GM12878 (cell line): Measurements from ENCODE around the gene PALLD. TPM values are rescaled to one million over a fixed set of nuclear protein-coding genes. Genes with fewer than 3 reads are reported as not detected.

Source experiments
- ATAC-seq: fragments of 200-7000 bp; cut with Tn5 transposase; 3 replicates; pipeline ENCODE4 v1.9.1; 2020; ENCODE audit warnings: mild to moderate bottlenecking, moderate library complexity
- BruUV-seq: library from RNA; stranded (reverse); fragments of 400-500 nt; replicated peaks from 2 replicates; lab custom pipeline; 2021; lab: Mats Ljungman, UMichigan
- CTCF ChIA-PET: fragments of 300-600 bp; sonication (Branson Sonifier 250); formaldehyde crosslinking; extraction: SDS; loops from one replicate; lab custom pipeline; 2021; ENCODE audit warnings: inconsistent platforms; lab: Yijun Ruan, JAX
- POLR2A ChIA-PET: fragments of 350-600 bp; formaldehyde crosslinking; extraction: SDS; loops from one replicate; lab custom pipeline; 2021; ENCODE audit warnings: inconsistent platforms; lab: Charles Lee
- RAD21 ChIA-PET: fragments of 300-600 bp; sonication (Branson Sonifier 250); formaldehyde crosslinking; loops from one replicate; lab custom pipeline; 2023; ENCODE audit warnings: antibody characterized with exemption; ENCODE audit not compliant: unreplicated experiment; lab: Charles Lee
- SMC1A ChIA-PET: fragments of 300-600 bp; sonication (Branson Sonifier 250); formaldehyde crosslinking; loops from one replicate; lab custom pipeline; 2023; ENCODE audit not compliant: unreplicated experiment, uncharacterized antibody; lab: Charles Lee
- DNase-seq: peaks from one replicate; pipeline ENCODE4 v3.0.0-alpha.2; 2011; ENCODE audit warnings: low read depth, low spot score
- FAIRE-seq: peaks from 3 replicates; lab custom pipeline; 2011; peaks lifted over from hg19 to GRCh38; lab: Jason Lieb, UNC
- H2AFZ ChIP-seq: 2 replicates; pipeline ENCODE4 v1.6.0; 2011; ENCODE audit warnings: low read depth, low read length, control low read depth; ENCODE audit not compliant: control insufficient read depth
- H3K27ac ChIP-seq: 2 replicates; pipeline ENCODE4 v1.5.1; 2011; ENCODE audit warnings: control low read depth; ENCODE audit not compliant: control insufficient read depth, insufficient read depth
- H3K27me3 ChIP-seq, 2 experiments: replicated peaks in 1 of 2; 2 replicates each; pipeline versions ENCODE4 v1.6.0 to v1.6.1; 2011; ENCODE audit warnings: low read length in 1 of 2; ENCODE audit not compliant: control insufficient read depth in 2 of 2, insufficient read depth in 2 of 2
- H3K36me3 ChIP-seq, 2 experiments: 2 replicates each; pipeline ENCODE4 v1.5.1; 2011; ENCODE audit warnings: low read length in 1 of 2; ENCODE audit not compliant: control insufficient read depth in 2 of 2, insufficient read depth in 2 of 2
- H3K4me1 ChIP-seq: 2 replicates; pipeline ENCODE4 v1.6.1; 2011; ENCODE audit warnings: mild to moderate bottlenecking, low read length, moderate library complexity, mixed read lengths; ENCODE audit not compliant: control insufficient read depth, insufficient read depth
- H3K4me2 ChIP-seq: 2 replicates; pipeline ENCODE4 v1.6.0; 2011; ENCODE audit warnings: control low read depth; ENCODE audit not compliant: control insufficient read depth, insufficient read depth
- H3K4me3 ChIP-seq: fragments of 200-600 bp; sonication (generic); 2 replicates; pipeline ENCODE4 v1.5.1; 2016
- H3K79me2 ChIP-seq: 2 replicates; pipeline ENCODE4 v1.6.0; 2011; ENCODE audit warnings: low read length; ENCODE audit not compliant: control insufficient read depth, insufficient read depth
- H3K9ac ChIP-seq: 2 replicates; pipeline ENCODE4 v1.8.0; 2011; ENCODE audit warnings: low read length, control low read depth, mixed read lengths; ENCODE audit not compliant: control insufficient read depth, insufficient read depth
- H3K9me3 ChIP-seq: replicated peaks from 3 replicates; pipeline ENCODE4 v1.5.1; 2011; ENCODE audit warnings: mild to moderate bottlenecking, low read length; ENCODE audit not compliant: control insufficient read depth, insufficient read depth
- H4K20me1 ChIP-seq: 2 replicates; pipeline ENCODE4 v1.6.0; 2011; ENCODE audit not compliant: control insufficient read depth, insufficient read depth
- BACH1 ChIP-seq: fragments of 450-650 bp; IDR thresholded peaks from 2 replicates; pipeline ENCODE4 v1.6.1; 2017; ENCODE audit warnings: mild to moderate bottlenecking, borderline replicate concordance
- BRCA1 ChIP-seq: IDR thresholded peaks from 2 replicates; pipeline ENCODE4 v1.6.1; 2011; ENCODE audit warnings: low read depth, low read length, improper control_type of control experiment
- FOXM1 ChIP-seq: IDR thresholded peaks from 2 replicates; pipeline ENCODE4 v1.6.1; 2012; ENCODE audit warnings: low read depth, mild to moderate bottlenecking, inconsistent platforms, low read length, moderate library complexity
- MEF2B ChIP-seq: fragments of 450-650 bp; IDR thresholded peaks from 2 replicates; pipeline ENCODE4 v1.6.1; 2018; ENCODE audit warnings: mild to moderate bottlenecking, moderate library complexity; ENCODE audit not compliant: partially characterized antibody, poor library complexity, severe bottlenecking
- NFYA ChIP-seq: IDR thresholded peaks from 2 replicates; pipeline ENCODE4 v1.6.1; 2011; ENCODE audit warnings: low read depth, mild to moderate bottlenecking, low read length, improper control_type of control experiment, borderline replicate concordance
- SMAD5 ChIP-seq: IDR thresholded peaks from 2 replicates; pipeline ENCODE4 v1.6.1; 2016; ENCODE audit warnings: antibody characterized with exemption, low read depth
- SREBF1 ChIP-seq: IDR thresholded peaks from 2 replicates; pipeline ENCODE4 v1.6.1; 2012; ENCODE audit warnings: mild to moderate bottlenecking, low read length
- YBX1 ChIP-seq: fragments of 450-650 bp; IDR thresholded peaks from 2 replicates; pipeline ENCODE4 v1.6.1; 2016; ENCODE audit warnings: antibody characterized with exemption
- WGBS: methylation state at CpG from one replicate; pipeline ENCODE4 v1.1.6; 2016; ENCODE audit warnings: low lambda C conversion rate; ENCODE audit not compliant: insufficient replicate concordance, insufficient coverage; ENCODE audit errors: missing lambda C conversion rate; 5-methylcytosine and 5-hydroxymethylcytosine counted together
- in situ Hi-C: fragments of 300-500 bp; cut with MboI; formaldehyde crosslinking; loops from 9 replicates; pipeline ENCODE4 v1.14.3; 2018; ENCODE audit warnings: mixed read lengths
- intact Hi-C: fragments of 100-400 bp; cut with micrococcal nuclease; formaldehyde crosslinking; loops from one replicate; pipeline ENCODE4 v1.14.2; 2022; ENCODE audit not compliant: unreplicated experiment
- polyA plus RNA-seq, 11 experiments: library from polyadenylated mRNA; depleted of rRNA in 4 of 11; unstranded in 6 of 11; stranded (reverse) in 5 of 11; fragments of >200 nt; fragmentation: Nextera tagmentation in 4 of 11; fragmentation: Illumina TruSeq in 1 of 11; extraction: Ambion mirVana in 4 of 11; extraction: Trizol in 1 of 11; gene quantifications; 1 replicate in 1 of 11; 2 replicates in 10 of 11; pipeline versions ENCODE4 v1.2.1 to v1.2.3, GENCODE V29; 2011 to 2016; ENCODE audit warnings: inconsistent platforms in 2 of 11, missing spikeins in 2 of 11, low read depth in 1 of 11
- total RNA-seq, 4 experiments: library from RNA; depleted of rRNA in 3 of 4; stranded (reverse); fragments of >200 nt in 3 of 4; fragmentation: Illumina TruSeq in 1 of 4; extraction: Trizol in 1 of 4; gene quantifications; 2 replicates each; pipeline versions ENCODE4 v1.2.1 to v1.2.3, GENCODE V29; 2013 to 2021
- TF ChIP-seq, protein P1 (sequence below): fragments of 450-650 bp; formaldehyde crosslinking; IDR thresholded peaks from 2 replicates; pipeline ENCODE4 v1.4.0; 2022; ENCODE audit warnings: mild to moderate bottlenecking, moderate library complexity

PALLD gene
- total and polyA plus RNA-seq, 10 of the 15 experiments (the other 5 are each of a cell fraction or from before 2014, with no cell fraction given), result 1.0 to 7.7 (median 1.7) TPM

DNA sequence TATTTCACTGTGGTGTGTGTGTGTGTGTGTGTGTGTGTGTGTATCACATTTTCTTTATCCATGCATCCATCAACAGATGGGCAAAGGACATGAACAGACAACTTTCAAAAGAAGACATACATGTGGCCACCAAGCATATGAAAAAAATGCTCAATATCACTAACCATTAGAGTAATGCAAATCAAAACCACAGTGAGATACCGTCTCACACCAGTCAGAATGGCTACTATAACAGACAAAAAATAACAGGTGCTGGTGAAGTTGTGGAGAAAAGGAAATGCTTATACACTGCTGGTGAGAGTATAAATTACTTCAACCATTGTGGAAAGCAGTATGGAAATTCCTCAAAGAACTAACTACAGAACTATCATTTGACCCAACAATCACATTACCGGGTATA is 83.4 kb downstream of the PALLD start:
- intact Hi-C loops (loop anchor here (10.0 kb wide), 2 partner anchors 395 to 425 kb away; no protein-coding TSS in a partner anchor), in situ Hi-C loops (no loop called here)
- no peak overlapping the region for H3K4me2 ChIP-seq
- H3K9ac ChIP-seq, result no peak overlapping the region
- CTCF ChIA-PET, result interaction anchor here (1.1 kb wide), 1 partner anchor 17 kb away, joined by 3 read pairs; no protein-coding TSS in a partner anchor
- no peaks in the 10 kb centered on the region for H3K79me2 ChIP-seq
- no peak overlapping the region for H3K27ac ChIP-seq
- SMC1A ChIA-PET, result interaction anchor here (1.3 kb wide), 1 partner anchor 13 kb away, joined by 6 read pairs; no protein-coding TSS in a partner anchor
- no peaks in the 10 kb centered on the region for H3K4me1 ChIP-seq
- H3K27me3 ChIP-seq, result no peaks in the 10 kb centered on the region
- H2AFZ ChIP-seq, result no peak overlapping the region
- BruUV-seq, result no TSS peak
- WGBS, result 29% methylated on average over 2 of the region's 2 CpGs
- POLR2A ChIA-PET, result no interaction called here
- RAD21 ChIA-PET, result no interaction called here
- no peak for ATAC-seq
- no peak overlapping the region for H3K4me3 ChIP-seq
- H3K36me3 ChIP-seq, result no peaks in the 10 kb centered on the region
- no peak for TF ChIP-seq BACH1
- no peak for TF ChIP-seq BRCA1
- no peak for TF ChIP-seq SREBF1
- no peak for TF ChIP-seq YBX1
- no peak for TF ChIP-seq FOXM1
- TF ChIP-seq MEF2B, result no peak
- no peak for TF ChIP-seq SMAD5
- TF ChIP-seq NFYA, result no peak
- TF ChIP-seq, protein P1, sequence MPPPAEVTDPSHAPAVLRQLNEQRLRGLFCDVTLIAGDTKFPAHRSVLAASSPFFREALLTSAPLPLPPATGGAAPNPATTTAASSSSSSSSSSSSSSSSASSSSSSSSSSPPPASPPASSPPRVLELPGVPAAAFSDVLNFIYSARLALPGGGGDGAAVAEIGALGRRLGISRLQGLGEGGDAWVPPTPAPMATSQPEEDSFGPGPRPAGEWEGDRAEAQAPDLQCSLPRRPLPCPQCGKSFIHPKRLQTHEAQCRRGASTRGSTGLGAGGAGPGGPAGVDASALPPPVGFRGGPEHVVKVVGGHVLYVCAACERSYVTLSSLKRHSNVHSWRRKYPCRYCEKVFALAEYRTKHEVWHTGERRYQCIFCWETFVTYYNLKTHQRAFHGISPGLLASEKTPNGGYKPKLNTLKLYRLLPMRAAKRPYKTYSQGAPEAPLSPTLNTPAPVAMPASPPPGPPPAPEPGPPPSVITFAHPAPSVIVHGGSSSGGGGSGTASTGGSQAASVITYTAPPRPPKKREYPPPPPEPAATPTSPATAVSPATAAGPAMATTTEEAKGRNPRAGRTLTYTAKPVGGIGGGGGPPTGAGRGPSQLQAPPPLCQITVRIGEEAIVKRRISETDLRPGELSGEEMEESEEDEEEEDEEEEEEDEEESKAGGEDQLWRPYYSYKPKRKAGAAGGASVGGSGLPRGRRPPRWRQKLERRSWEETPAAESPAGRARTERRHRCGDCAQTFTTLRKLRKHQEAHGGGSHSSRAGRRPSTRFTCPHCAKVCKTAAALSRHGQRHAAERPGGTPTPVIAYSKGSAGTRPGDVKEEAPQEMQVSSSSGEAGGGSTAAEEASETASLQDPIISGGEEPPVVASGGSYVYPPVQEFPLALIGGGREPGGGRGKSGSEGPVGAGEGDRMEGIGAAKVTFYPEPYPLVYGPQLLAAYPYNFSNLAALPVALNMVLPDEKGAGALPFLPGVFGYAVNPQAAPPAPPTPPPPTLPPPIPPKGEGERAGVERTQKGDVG (CRISPR knock-in tag), result no peak
- no peak for FAIRE-seq
- no peak for DNase-seq
- no peaks in the 10 kb centered on the region for H3K9me3 ChIP-seq
- H4K20me1 ChIP-seq, result no peaks in the 10 kb centered on the region
